Measurements from ENCODE around the gene MARK4. TPM values are rescaled to one million over a fixed set of nuclear protein-coding genes. Genes with fewer than 3 reads are reported as not detected.

The MARK4 gene
- polyA plus RNA-seq, 1 donor (not counting 4 experiments of a cell fraction or from before 2014, with no cell fraction given) = 19.7 TPM

DNA sequence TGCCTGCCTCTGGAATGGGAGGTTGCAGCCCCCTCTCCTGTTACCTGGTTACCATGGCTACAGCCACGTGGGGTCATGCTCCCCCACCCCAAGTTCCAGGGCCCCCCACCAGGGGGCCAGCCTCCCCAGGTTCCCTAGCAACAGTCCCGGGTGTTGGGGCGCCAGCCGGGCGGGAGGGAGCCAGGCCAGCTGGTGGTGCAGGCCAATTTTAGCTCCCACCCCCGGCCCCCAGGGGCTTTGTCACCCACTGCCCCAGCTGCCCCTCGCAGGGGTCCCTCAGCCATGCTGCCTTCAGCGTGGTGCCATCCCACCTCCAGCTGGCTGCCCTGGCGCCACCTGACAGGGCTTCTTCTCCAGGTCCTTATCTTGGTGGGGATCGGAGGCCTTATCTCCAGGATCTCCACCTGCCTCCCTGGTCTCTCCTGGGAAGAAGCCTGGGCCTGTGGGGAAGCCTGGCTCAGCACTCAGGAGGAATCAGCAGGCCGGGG lies 3.0 kb downstream of the MARK4 start:
- H3K9ac ChIP-seq (ENCODE audit: control insufficient read depth, extremely low read depth, insufficient read depth, low read length) = no peak overlapping the region
- H3K4me3 ChIP-seq (ENCODE audit: control insufficient read depth in 2 of 3, extremely low read depth in 1 of 3, insufficient read depth in 2 of 3, low read depth in 1 of 3, low read length in 3 of 3) = no peak overlapping the region
- H3K4me2 ChIP-seq (ENCODE audit: control insufficient read depth, extremely low read depth, insufficient read depth, low read depth, low read length) = peak overlapping the region; percentile 91
- no peak for FAIRE-seq
- H3K27me3 ChIP-seq (ENCODE audit: control insufficient read depth, extremely low read depth, insufficient read depth, low read length) = no peaks in the 10 kb centered on the region
- peaks cover 64% of the 10 kb centered on the region for H3K79me2 ChIP-seq (ENCODE audit: control insufficient read depth, insufficient read depth, low read length)
- H3K27ac ChIP-seq (ENCODE audit: control insufficient read depth, insufficient read depth, low read length) = no peak overlapping the region
- H2AFZ ChIP-seq (ENCODE audit: control insufficient read depth, low read length) = no peak overlapping the region
- peaks cover 28% of the 10 kb centered on the region for H3K4me1 ChIP-seq (ENCODE audit: control insufficient read depth, extremely low read depth, insufficient read depth, low read length)
- peaks cover 15% of the 10 kb centered on the region for H4K20me1 ChIP-seq (ENCODE audit: control insufficient read depth, extremely low read depth, insufficient read depth, low read length)
- TF ChIP-seq EZH2 (IDR thresholded peaks at IDR 0.05; ENCODE audit: low read length) = no peak
- TF ChIP-seq, protein P1, sequence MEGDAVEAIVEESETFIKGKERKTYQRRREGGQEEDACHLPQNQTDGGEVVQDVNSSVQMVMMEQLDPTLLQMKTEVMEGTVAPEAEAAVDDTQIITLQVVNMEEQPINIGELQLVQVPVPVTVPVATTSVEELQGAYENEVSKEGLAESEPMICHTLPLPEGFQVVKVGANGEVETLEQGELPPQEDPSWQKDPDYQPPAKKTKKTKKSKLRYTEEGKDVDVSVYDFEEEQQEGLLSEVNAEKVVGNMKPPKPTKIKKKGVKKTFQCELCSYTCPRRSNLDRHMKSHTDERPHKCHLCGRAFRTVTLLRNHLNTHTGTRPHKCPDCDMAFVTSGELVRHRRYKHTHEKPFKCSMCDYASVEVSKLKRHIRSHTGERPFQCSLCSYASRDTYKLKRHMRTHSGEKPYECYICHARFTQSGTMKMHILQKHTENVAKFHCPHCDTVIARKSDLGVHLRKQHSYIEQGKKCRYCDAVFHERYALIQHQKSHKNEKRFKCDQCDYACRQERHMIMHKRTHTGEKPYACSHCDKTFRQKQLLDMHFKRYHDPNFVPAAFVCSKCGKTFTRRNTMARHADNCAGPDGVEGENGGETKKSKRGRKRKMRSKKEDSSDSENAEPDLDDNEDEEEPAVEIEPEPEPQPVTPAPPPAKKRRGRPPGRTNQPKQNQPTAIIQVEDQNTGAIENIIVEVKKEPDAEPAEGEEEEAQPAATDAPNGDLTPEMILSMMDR (optimal IDR thresholded peaks at IDR 0.05 in 1 of 3, IDR thresholded peaks at IDR 0.05 in 1 of 3, conservative IDR thresholded peaks at IDR 0.05 in 1 of 3; ENCODE audit: extremely low read depth in 1 of 3, insufficient read depth in 2 of 3, low read length in 3 of 3) = peak in 2 of 3 experiments; percentile 22 to 35
- dilution Hi-C loops (cut with MboI; ENCODE audit: extremely low pct_ligation_motif_present, low sequenced_read_pairs) = no loop called here
- no peak for DNase-seq (ENCODE audit: low read depth, low spot score)
- H3K9me1 ChIP-seq (ENCODE audit: control insufficient read depth, extremely low read depth, insufficient read depth, low read length) = peaks cover 3% of the 10 kb centered on the region
- H3K36me3 ChIP-seq (ENCODE audit: control insufficient read depth in 2 of 2, extremely low read depth in 1 of 2, insufficient read depth in 2 of 2, low read length in 2 of 2) = peaks cover 1 to 17% of the 10 kb centered on the region in 2 experiments
- H3K9me3 ChIP-seq (ENCODE audit: control insufficient read depth, low read depth, low read length) = no peaks in the 10 kb centered on the region

DNA sequence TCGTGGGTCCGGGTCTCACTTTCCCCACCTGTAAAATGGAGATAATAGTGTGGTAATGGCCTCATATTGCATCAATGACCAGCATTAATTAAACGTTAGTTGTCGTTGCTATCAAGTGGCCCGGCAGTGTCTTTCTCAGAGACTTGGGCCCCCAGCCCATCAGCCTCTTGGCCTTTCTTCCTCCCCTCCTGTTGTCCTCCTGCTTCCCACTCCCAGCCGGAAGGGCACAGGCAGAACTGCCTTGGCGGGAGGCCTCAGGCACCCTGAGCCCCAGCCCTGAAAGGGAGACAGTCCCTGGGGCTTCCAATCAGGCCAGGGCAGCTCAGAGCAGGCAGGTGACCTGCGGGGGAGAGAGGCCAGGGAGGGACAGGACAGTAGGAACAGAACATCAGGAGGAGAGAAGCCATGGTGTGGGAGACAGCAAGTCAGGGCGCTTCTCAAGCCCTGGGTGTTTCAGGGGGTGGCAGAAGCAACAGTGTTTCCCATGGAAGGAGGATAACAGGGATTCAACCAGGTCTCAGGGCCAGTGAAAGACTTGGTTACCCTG lies 4.6 kb downstream of the MARK4 start:
- DNase-seq (ENCODE audit: low read depth, low spot score) = no peak
- H4K20me1 ChIP-seq (ENCODE audit: control insufficient read depth, extremely low read depth, insufficient read depth, low read length) = peaks cover 15% of the 10 kb centered on the region
- peaks cover 3% of the 10 kb centered on the region for H3K9me1 ChIP-seq (ENCODE audit: control insufficient read depth, extremely low read depth, insufficient read depth, low read length)
- dilution Hi-C loops (cut with MboI; ENCODE audit: extremely low pct_ligation_motif_present, low sequenced_read_pairs) = no loop called here
- TF ChIP-seq, protein P1 (optimal IDR thresholded peaks at IDR 0.05 in 1 of 3, IDR thresholded peaks at IDR 0.05 in 1 of 3, conservative IDR thresholded peaks at IDR 0.05 in 1 of 3; ENCODE audit: extremely low read depth in 1 of 3, insufficient read depth in 2 of 3, low read length in 3 of 3) = no peak
- no peak for TF ChIP-seq EZH2 (IDR thresholded peaks at IDR 0.05; ENCODE audit: low read length)
- no peaks in the 10 kb centered on the region for H3K9me3 ChIP-seq (ENCODE audit: control insufficient read depth, low read depth, low read length)
- H3K4me1 ChIP-seq (ENCODE audit: control insufficient read depth, extremely low read depth, insufficient read depth, low read length) = peaks cover 21% of the 10 kb centered on the region
- no peak overlapping the region for H3K27ac ChIP-seq (ENCODE audit: control insufficient read depth, insufficient read depth, low read length)
- H3K27me3 ChIP-seq (ENCODE audit: control insufficient read depth, extremely low read depth, insufficient read depth, low read length) = no peaks in the 10 kb centered on the region
- H3K4me3 ChIP-seq (ENCODE audit: control insufficient read depth in 2 of 3, extremely low read depth in 1 of 3, insufficient read depth in 2 of 3, low read depth in 1 of 3, low read length in 3 of 3) = no peak overlapping the region
- H3K36me3 ChIP-seq (ENCODE audit: control insufficient read depth in 2 of 2, extremely low read depth in 1 of 2, insufficient read depth in 2 of 2, low read length in 2 of 2) = peaks cover 7 to 22% of the 10 kb centered on the region in 2 experiments
- peaks cover 64% of the 10 kb centered on the region for H3K79me2 ChIP-seq (ENCODE audit: control insufficient read depth, insufficient read depth, low read length)
- FAIRE-seq = no peak
- H3K9ac ChIP-seq (ENCODE audit: control insufficient read depth, extremely low read depth, insufficient read depth, low read length) = no peak overlapping the region
- H2AFZ ChIP-seq (ENCODE audit: control insufficient read depth, low read length) = no peak overlapping the region
- no peak overlapping the region for H3K4me2 ChIP-seq (ENCODE audit: control insufficient read depth, extremely low read depth, insufficient read depth, low read depth, low read length)
